Dermis microvascular lymphatic vessel endothelial cell (primary cell): Measurements from ENCODE around the gene NTN1. TPM values are rescaled to one million over a fixed set of nuclear protein-coding genes. Genes with fewer than 3 reads are reported as not detected.
A peak's percentile ranks its signal among the peaks of the same experiment; 100 is the strongest.

ENCODE experiments used
- DNase-seq, 2 donors: peaks; one replicate each; pipeline versions ENCODE4 v3.0.0 to v3.0.0-alpha.2; 2010; ENCODE audit warnings: low read depth in 2 of 2
- total RNA-seq: library from RNA; depleted of rRNA; stranded (reverse); fragments of >200 nt; gene quantifications from 2 replicates; pipeline ENCODE4 v1.2.1, GENCODE V29; 2014

NTN1 gene
- total RNA-seq, 1 donor from 2014 or later = 1.0 TPM

DNA sequence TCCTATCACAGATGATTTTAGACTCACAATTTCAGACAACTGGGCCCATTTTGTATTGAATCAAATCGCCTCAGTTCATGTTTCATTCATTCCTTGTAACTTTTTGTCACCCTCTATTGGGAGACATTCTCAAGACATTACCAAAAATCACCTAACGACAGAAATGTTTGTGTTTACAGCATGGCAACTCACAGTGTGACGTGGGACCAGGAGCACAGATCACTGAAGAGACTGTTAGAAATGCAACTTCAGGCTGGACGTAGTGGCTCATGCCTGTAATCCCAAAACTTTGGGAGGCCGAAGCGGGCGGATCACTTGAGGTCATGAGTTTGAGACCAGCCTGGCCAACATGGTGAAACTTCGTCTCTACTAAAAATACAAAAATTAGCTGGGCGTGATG is 249.6 kb downstream of the NTN1 start:
- no peak for DNase-seq

DNA sequence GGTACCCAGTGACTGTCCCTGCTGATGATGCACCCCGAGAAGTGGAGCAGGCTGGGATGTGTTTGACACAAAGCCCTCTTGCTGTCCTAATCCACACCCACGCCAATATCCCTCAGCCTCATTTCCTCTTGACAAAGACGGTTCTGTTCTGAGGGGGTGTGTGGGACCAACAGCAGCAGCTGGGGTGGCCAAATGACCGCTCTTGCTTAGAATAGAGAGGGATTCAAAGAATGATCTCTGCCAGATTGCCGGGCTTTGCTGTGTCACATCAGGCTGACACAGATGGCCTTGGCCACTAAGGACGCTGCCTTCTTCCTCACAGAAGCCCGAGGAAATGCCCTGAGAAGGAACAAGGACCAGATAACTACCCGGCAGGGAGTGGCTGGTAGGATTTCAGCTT is 250.7 kb downstream of the NTN1 start:
- DNase-seq = no peak

DNA sequence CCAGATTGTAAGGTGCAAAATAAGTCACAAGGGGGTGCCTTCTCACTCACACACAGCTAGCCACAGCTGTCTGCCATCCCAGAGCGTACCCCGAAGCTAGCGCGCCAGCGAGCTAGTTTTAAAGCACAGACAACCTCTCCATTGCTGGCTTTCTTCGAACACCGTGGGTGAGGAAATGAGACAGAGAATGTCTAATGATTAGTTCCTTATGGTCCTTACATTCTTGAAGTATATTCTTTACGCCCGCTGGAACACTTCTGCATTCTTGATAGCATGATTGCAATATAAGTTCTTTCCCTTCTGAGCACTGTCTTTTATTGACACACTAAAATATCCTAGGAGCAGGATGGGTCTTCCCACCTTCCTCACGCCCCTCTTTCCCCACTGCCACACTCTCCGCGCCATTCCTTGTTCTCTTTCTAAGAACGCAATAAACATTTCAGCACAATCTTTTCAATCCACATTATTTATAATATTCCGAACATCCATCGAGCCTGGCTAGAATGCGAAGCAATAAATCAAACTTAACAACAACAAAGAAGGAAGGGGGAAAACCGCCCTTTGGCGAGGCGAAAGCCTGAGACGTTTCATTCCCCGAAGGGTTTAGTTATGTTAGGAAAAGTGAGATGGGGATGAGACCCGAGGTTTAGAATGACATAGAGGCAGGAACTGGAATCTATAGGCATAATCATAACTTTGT is 251.3 kb downstream of the NTN1 start:
- DNase-seq = no peak

DNA sequence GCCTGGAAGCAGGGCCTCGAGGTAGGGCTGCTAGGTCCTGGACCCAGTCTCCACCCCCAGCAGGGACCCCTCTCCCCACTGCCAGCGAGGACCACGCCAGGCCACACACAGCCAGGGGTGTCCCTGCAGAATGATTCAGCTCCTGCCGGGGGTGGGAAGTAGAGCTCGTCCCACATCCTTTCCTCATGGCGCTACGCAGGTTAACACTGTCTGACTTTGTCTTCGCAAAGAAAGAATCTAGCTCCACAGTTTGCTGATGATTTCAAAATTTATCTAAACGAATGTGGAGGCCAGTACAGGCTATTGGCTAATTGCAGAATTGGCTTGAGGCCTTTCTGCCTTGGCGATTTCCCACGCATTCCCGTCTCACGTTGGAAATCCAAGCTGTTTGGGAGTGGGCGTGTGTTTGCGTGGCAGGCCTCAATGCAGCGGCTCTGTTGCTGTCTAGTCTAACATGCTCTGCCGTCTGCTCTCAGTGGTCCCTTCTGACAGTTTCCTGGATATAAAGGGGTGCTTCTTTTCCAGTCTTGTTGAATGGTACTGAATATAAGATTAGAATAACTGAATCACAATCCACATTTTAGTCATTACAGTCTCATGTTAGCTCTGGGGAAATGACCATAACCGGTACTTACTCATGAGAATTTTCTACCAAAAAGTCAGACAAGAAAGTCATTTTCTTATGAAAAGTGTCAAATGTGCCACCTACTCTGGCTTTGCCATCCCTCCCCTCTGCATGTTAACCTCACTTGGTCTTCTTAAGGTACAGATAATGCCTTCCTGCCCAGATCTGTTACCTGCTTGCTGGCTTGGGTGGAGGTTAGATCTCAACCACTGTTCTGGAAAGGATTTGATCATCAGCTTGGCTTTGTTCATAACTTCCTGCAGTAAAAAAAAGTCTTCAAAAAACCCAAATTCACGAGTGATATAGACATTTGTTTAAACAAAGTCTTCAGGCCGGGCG is 252.4 kb downstream of the NTN1 start:
- no peak for DNase-seq

DNA sequence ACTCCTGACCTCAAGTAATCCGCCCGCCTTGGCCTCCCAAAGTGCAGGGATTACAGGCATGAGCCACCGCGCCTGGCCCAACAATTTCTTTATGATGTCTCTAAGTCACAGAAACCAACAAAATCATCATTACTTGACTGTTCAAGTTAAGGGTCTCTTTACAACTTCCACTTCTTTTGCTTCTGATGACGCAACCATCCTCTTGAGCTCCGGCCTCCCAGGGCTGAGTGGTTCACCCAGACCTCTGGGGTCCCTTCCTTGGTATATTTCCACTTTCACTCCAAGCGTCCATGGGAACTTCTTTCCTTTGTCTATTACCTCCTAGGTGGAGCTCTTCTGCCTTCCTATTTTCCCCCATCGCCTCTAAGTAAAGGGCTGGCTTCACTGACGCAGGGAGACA is 253.7 kb downstream of the NTN1 start:
- no peak for DNase-seq

DNA sequence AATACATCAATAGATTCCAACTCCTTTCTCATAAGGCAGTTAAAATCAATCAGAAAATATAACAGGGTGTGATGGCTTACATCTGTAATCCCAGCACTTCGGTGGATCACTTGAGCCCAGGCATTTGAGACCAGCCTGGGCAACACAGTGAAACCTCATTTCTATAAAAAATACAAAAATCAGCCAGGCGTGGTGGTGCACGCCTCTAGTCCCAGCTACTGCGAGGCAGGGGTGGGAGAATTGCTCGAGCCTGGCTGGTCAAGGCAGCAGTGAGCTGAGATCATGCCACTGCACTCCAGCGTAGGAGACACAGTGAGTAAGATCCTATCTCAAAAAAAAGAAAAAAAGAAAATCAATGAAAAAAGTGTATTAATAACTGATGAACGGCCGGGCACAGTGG is 258.6 kb downstream of the NTN1 start:
- DNase-seq = no peak

DNA sequence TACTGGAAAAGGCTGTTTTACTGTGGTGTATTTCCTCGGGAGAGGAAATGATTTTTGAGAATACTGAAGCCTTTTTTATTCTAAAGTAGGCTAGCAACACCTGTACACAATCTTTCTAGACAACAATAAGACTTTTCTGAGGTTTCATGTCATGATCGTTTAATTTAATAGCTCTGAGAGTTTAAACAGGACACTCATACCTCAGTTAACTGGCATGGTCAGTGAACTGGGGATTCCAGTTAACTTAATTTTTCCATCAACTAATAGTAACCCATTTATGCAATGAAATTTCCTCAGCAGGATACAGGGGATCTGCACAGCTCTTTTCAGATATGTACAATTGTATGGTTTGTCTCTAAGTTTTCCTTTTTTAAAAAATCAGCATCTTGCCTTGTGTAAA is 262.6 kb downstream of the NTN1 start:
- DNase-seq = no peak

DNA sequence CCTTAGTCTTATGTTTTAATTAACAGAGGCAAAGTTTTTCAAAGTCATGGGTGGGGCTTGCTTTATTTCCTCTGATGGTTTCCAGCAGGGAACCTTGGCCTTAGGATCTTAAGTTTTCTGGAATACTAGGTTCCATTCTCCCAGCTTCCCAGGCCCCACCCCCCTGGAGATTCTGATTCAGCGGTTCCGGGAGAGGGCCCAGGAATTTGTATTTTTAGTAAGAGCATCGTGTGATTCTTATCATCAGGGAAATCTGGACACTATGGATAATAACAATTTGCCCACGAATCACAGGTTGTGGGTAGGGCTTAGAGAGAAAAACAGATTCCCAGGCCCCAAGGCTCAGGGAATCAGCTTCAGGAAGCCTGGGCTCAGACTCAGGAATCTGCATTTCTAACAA is 263.6 kb downstream of the NTN1 start:
- no peak for DNase-seq

DNA sequence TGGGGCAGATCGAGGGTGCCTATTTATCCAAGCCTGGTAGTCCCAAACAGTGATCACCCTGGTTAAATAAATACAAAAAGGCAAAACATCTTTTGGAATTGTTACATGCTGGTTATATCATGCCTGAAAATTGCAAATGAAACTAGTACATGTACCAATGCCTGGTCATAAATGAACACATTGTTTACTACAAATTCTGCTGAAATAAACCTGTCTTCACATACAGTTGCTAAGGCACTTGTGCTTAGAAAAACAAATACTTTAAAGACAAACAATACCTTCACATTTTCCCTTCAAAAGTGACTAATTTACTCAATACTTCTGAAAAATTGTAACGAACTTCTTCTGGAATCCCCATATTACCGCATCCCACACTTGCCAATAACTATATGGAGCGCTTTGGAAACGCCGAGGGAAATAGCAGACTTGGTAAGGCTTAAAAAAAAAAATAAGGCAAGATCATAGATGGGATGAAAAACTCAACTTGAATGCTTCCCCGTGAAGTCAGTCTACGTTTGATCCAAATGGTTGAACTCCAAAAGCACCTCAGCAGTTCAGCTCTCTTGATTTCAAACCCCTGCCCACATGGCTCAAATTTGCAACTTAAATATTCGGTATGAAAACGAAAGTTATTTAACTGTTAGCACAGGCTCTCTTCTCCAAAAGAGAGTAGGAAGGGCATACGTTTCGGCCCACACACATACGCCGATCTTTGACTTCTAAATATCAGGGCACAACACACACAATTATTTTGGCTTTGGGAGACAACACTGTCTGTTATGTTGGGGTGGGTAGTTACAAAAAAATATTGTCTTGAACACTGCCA is 264.5 kb downstream of the NTN1 start:
- peak in 1 of 2 donors; percentile 10 for DNase-seq

DNA sequence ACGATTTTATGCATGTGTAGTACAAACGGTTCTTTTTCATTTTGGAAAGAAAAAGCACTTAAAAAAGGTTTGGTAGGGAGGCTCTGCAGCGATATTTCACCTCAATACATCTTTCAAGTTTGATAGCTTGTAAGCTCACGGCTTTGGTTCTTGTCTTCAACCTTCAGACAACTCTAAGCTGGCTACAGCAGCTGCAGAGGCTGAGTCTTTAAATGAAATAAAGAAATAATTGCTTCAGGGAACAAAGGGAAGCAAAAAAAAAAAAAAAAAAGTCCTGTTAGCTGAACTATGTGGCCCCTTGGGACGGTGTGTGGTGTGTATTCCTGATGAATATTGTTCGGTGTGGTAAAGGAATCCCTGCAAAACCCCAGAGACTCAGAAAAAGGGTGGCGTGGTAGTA is 265.1 kb downstream of the NTN1 start:
- DNase-seq = no peak

DNA sequence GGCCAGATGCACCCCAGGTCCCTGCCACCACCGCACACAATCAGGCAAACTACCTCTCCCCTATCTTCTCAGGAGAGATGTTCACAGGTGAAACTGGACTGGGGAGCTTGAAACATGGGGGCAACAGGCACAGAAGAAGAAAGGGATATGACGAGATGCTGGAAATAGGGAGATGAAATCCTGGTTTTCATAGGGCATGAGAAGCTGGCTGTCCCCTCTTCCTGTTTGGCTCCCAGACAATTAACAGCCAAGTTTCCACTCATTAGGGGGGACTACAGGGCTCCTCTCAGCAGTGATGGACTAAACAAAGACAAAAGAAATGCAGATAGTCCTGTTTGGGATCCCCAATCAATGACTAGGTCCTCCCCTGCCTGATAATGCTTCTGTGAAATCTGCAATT is 266.0 kb downstream of the NTN1 start:
- DNase-seq = no peak

DNA sequence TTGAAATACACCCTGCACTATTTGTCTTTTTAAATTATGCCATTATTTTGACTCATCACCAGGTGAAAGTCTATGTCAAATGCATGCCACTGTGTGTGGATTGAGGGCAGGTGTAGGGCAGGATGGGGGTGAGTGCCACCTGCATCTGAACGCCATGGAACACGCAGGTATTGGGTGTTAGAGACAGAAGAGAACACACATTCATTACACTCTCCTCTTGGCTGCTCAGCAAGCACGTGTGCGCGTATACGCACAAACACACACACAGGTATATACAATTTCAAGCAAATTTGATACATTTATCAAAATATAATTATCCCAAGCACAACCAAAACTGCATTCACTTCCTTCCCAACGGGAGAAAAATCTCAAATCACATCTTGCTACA is 268.9 kb downstream of the NTN1 start:
- no peak for DNase-seq

DNA sequence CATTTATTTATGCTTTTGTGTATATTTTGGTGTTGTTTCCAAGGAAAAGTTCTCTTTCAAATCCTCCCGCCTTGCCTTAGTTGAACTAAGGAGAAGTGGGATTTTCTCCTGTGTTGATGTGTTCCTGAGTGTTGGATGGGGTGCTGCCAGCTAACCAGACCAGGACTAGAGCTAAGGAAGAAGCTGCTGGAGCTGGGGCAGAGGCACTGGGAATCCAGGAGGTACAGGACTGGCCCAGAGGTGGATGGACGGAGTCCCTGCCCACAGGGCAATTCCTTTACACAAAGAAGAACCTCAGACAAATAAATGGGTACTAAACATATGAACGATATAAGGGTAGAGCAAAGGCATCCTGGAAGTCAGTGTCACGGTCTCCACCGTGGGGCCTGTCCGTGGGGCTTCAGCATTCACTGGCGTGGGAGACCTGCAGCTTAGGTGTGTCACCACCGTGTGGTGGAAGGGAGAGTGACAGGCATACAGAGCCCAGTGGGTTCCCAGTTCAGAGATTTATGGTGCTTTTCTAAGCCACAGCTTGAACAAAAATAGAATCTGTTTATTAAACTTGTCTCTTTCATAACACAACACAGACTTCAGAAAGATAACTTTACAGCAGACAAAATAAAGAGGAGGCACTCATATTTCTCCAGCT is 270.7 kb downstream of the NTN1 start:
- peak; percentile 30 to 52 for DNase-seq

DNA sequence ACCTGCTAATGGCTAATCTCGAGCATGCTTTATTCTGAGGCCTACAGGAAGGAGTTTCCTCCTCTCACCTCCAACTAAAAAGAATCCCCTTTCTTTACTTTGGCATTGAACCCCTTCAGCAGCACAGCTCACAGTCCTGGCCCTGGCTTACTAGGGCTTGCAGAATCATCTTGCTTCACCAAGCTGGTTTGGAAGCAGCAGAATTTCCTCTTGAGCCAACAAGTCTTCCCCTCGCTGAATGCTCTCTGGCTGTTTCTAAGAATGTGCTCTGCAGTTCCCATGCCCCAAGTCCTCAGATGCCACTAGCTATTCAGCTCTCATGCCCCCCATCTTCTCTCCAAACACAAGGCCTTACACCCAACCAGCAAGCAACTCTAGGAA is 271.2 kb downstream of the NTN1 start:
- no peak for DNase-seq

Other genes starting within 250 kb of the NTN1 start
- gene MFSD6L, start 222.1 kb upstream of the NTN1 start, total RNA-seq = not detected in 2 replicates
- not detected in 2 replicates for gene PIK3R6, start 153.8 kb upstream of the NTN1 start, total RNA-seq
- gene PIK3R5, start 55.8 kb upstream of the NTN1 start, total RNA-seq = not detected in 2 replicates